ENCODE measurements around the gene CLSTN2. TPM values are rescaled to one million over a fixed set of nuclear protein-coding genes. Genes with fewer than 3 reads are reported as not detected.

The CLSTN2 gene
- total and polyA plus RNA-seq, 2 of the 13 experiments (the other 11 are each of a cell fraction or from before 2014, with no cell fraction given), result not detected

GRCh38 chr3:140334132-140334929 lies 399.3 kb downstream of the CLSTN2 start (continued):
- TF ChIP-seq ZNF646 (CRISPR knock-in tag; IDR thresholded peaks at IDR 0.05) (no peak), PBX3 (CRISPR knock-in tag; IDR thresholded peaks at IDR 0.05; ENCODE audit: borderline replicate concordance) (no peak)

- intact Hi-C loops (cut with micrococcal nuclease; ENCODE audit: unreplicated experiment), result no loop called here
- Histone ChIP-seq H3K4me1 (ENCODE audit: insufficient read depth, low read length) (no peaks in the 10 kb centered on the region), H3K4me3 (replicated peaks in 1 of 3; ENCODE audit: insufficient read depth in 1 of 3, low read depth in 2 of 3, low read length in 3 of 3) (no peak overlapping the region), H3K9me3 (ENCODE audit: low read length) (no peaks in the 10 kb centered on the region), H3K4me2 (ENCODE audit: low read depth, low read length) (no peak overlapping the region), H3K36me3 (replicated peaks in 1 of 2; ENCODE audit: control insufficient read depth in 1 of 2, insufficient read depth in 2 of 2, low read length in 2 of 2) (no peaks in the 10 kb centered on the region), H3K27me3 (ENCODE audit: control insufficient read depth in 1 of 2, insufficient read depth in 2 of 2, low read length in 2 of 2) (no peaks in the 10 kb centered on the region), H3K9ac (ENCODE audit: insufficient read depth, low read depth, low read length) (no peak overlapping the region), H4K20me1 (ENCODE audit: insufficient read depth, low read length) (no peaks in the 10 kb centered on the region), H3K27ac (ENCODE audit: extremely low read length, insufficient read depth, low read length) (no peak overlapping the region), H2AFZ (ENCODE audit: low read length) (no peak overlapping the region), H3K79me2 (ENCODE audit: insufficient read depth, low read length) (no peaks in the 10 kb centered on the region)
- DNase-seq (ENCODE audit: low spot score), result no peak
- no peak for FAIRE-seq
- ChIA-PET CTCF (ENCODE audit: low intra/inter-chr PET ratio, low total read pairs) (no interaction called here), POLR2A (no interaction called here)
- WGBS (ENCODE audit: low lambda C conversion rate), result 0% methylated on average over 2 of the region's 3 CpGs
- TF ChIP-seq ZNF441 (CRISPR knock-in tag; IDR thresholded peaks at IDR 0.05; ENCODE audit: borderline replicate concordance) (no peak), U2AF1 (optimal IDR thresholded peaks at IDR 0.05; ENCODE audit: low read depth, low read length) (no peak), PHF5A (CRISPR knock-in tag; IDR thresholded peaks at IDR 0.05; ENCODE audit: low read depth, unreplicated experiment) (no peak), ZKSCAN5 (CRISPR knock-in tag; IDR thresholded peaks at IDR 0.05) (no peak), ZNF839 (CRISPR knock-in tag; IDR thresholded peaks at IDR 0.05; ENCODE audit: borderline replicate concordance) (no peak), ZBTB34 (CRISPR knock-in tag; IDR thresholded peaks at IDR 0.05) (no peak), BRCA1 (CRISPR knock-in tag; IDR thresholded peaks at IDR 0.05) (no peak), REL (CRISPR knock-in tag; conservative IDR thresholded peaks at IDR 0.05) (no peak), ZNF230 (CRISPR knock-in tag; IDR thresholded peaks at IDR 0.05) (no peak), CHD4 (IDR thresholded peaks at IDR 0.05; ENCODE audit: borderline replicate concordance, low read length) (no peak), STAG1 (CRISPR knock-in tag; IDR thresholded peaks at IDR 0.05) (no peak), SKI (IDR thresholded peaks at IDR 0.05; ENCODE audit: partially characterized antibody) (no peak)
- no TSS peak for BruUV-seq (replicated peaks)
- no peak for ATAC-seq
- in situ Hi-C loops (cut with HindIII; ENCODE audit: extremely low pct_ligation_motif_present, low pct_unique_long_range_greater_than_20kb), result no loop called here
These were observed 401.5 kb downstream of the CLSTN2 start for GRCh38 chr3:140336465-140336864.
